Suppressor macrophage (primary cell): ENCODE results near the gene HBG2.
"Not testable (repeated sequence)": the region's sequence is repeated elsewhere in the genome, so short reads cannot be mapped to it uniquely, and the experiment has no call there.

Experiments used
- DNase-seq, 4 experiments: peaks; one replicate each; pipeline ENCODE4 v3.0.0-alpha.2; 2020 to 2022

HBG2 gene

GRCh38 chr11:5281596-5281995 is 27.0 kb upstream of the HBG2 start:
- DNase-seq = no peak

- peak; percentile 77 to 92 (median 81) for DNase-seq
These were observed 26.1 kb upstream of the HBG2 start for GRCh38 chr11:5280582-5281102.

- no peak for DNase-seq
These were observed 25.0 kb upstream of the HBG2 start for GRCh38 chr11:5279471-5280090.

GRCh38 chr11:5277807-5278382 is 23.3 kb upstream of the HBG2 start:
- no peak for DNase-seq

- DNase-seq = no peak
These were observed 22.1 kb upstream of the HBG2 start for GRCh38 chr11:5276697-5277096.

GRCh38 chr11:5275369-5276110 is 21.0 kb upstream of the HBG2 start:
- no peak for DNase-seq

GRCh38 chr11:5274395-5274794 is 19.8 kb upstream of the HBG2 start:
- DNase-seq = no peak

- no peak for DNase-seq
These were observed 17.9 kb upstream of the HBG2 start for GRCh38 chr11:5272395-5273017.

- no peak for DNase-seq
These were observed 15.2 kb upstream of the HBG2 start, which contains the start of gene HBE1 for GRCh38 chr11:5269715-5270147. HBE1 (minus strand) TSS chr11:5269945; CDS start chr11:5269890, 55 bp downstream.

- no peak for DNase-seq
These were observed 12.5 kb upstream of the HBG2 start for GRCh38 chr11:5267033-5267563.

- no peak for DNase-seq
These were observed 12.0 kb upstream of the HBG2 start for GRCh38 chr11:5266609-5267008.

GRCh38 chr11:5265832-5266231 is 11.3 kb upstream of the HBG2 start:
- no peak for DNase-seq

- DNase-seq = no peak
These were observed 4.1 kb upstream of the HBG2 start for GRCh38 chr11:5258543-5259262.

GRCh38 chr11:5257296-5257695 is 2.7 kb upstream of the HBG2 start:
- no peak for DNase-seq

GRCh38 chr11:5254023-5254422 is 558 bp downstream of the HBG2 start:
- not testable (repeated sequence) for DNase-seq

GRCh38 chr11:5253440-5253839 is 1.1 kb downstream of the HBG2 start:
- DNase-seq = not testable (repeated sequence)

GRCh38 chr11:5252919-5253265 is 1.7 kb downstream of the HBG2 start:
- DNase-seq = no peak

GRCh38 chr11:5252192-5252918 is 2.2 kb downstream of the HBG2 start:
- DNase-seq = no peak

GRCh38 chr11:5251746-5252145 is 2.8 kb downstream of the HBG2 start:
- DNase-seq = no peak

- DNase-seq = no peak
These were observed 3.9 kb downstream of the HBG2 start for GRCh38 chr11:5250543-5251204.

GRCh38 chr11:5249807-5250396 is 4.7 kb downstream of the HBG2 start, which contains the start of gene HBG1:
HBG1 (minus strand) TSS chr11:5249857; CDS start chr11:5249804, 53 bp downstream.
- not testable (repeated sequence) for DNase-seq
